Neuronal stem cell (in vitro differentiated cells): ENCODE data around the gene LRRC27.
A peak's percentile ranks its signal among the peaks of the same experiment; 100 is the strongest.

ENCODE experiments used
- DNase-seq: peaks from one replicate; pipeline ENCODE4 v3.0.0-alpha.2; 2013; ENCODE audit warnings: low spot score
- H2AFZ ChIP-seq: one replicate; pipeline ENCODE4 v1.6.1; 2013; ENCODE audit warnings: mild to moderate bottlenecking, low read length, inconsistent platforms
- H2AK5ac ChIP-seq: 2 replicates; pipeline ENCODE4 v1.6.1; 2013; ENCODE audit warnings: low read depth, mild to moderate bottlenecking, inconsistent platforms, low read length, moderate library complexity, mixed read lengths
- H2BK120ac ChIP-seq: 2 replicates; pipeline ENCODE4 v1.6.1; 2013; ENCODE audit warnings: low read depth, mild to moderate bottlenecking, inconsistent platforms, low read length, moderate library complexity, mixed read lengths
- H2BK12ac ChIP-seq: one replicate; pipeline ENCODE4 v1.6.1; 2013; ENCODE audit warnings: low read length, inconsistent platforms
- H2BK15ac ChIP-seq: 2 replicates; pipeline ENCODE4 v1.6.1; 2013; ENCODE audit warnings: mild to moderate bottlenecking, low read length, inconsistent platforms, mixed read lengths
- H2BK5ac ChIP-seq: one replicate; pipeline ENCODE4 v1.6.1; 2013; ENCODE audit warnings: inconsistent platforms, mild to moderate bottlenecking, low read length, moderate library complexity
- H3K14ac ChIP-seq: one replicate; pipeline ENCODE4 v1.6.1; 2013; ENCODE audit warnings: low read length, inconsistent platforms
- H3K18ac ChIP-seq: 2 replicates; pipeline ENCODE4 v1.6.1; 2013; ENCODE audit warnings: low read length, inconsistent platforms
- H3K23ac ChIP-seq: 2 replicates; pipeline ENCODE4 v1.6.1; 2013; ENCODE audit warnings: low read depth, mild to moderate bottlenecking, mixed read lengths, low read length, inconsistent platforms; ENCODE audit not compliant: poor library complexity
- H3K27ac ChIP-seq: replicated peaks from 3 replicates; pipeline ENCODE4 v1.5.1; 2013; ENCODE audit warnings: low read length, inconsistent platforms
- H3K27me3 ChIP-seq, 3 experiments: 2 replicates each; pipeline ENCODE4 v1.6.1; 2013; ENCODE audit warnings: low read length in 3 of 3, mild to moderate bottlenecking in 2 of 3, inconsistent platforms in 1 of 3, low read depth in 1 of 3, mixed read lengths in 1 of 3, moderate library complexity in 1 of 3; ENCODE audit not compliant: control insufficient read depth in 3 of 3, insufficient read depth in 3 of 3
- H3K36me3 ChIP-seq, 2 donors: replicated peaks in 1 of 2; 2 replicates each; pipeline ENCODE4 v1.6.1; 2013; ENCODE audit warnings: low read length in 2 of 2; ENCODE audit not compliant: control insufficient read depth in 2 of 2, insufficient read depth in 2 of 2
- H3K4ac ChIP-seq: 2 replicates; pipeline ENCODE4 v1.6.1; 2013; ENCODE audit warnings: inconsistent platforms, mild to moderate bottlenecking, low read length, moderate library complexity
- H3K4me1 ChIP-seq, 2 donors: 1 replicate in 1 of 2; 2 replicates in 1 of 2; pipeline ENCODE4 v1.6.1; 2013; ENCODE audit warnings: low read length in 2 of 2, low read depth in 1 of 2; ENCODE audit not compliant: control insufficient read depth in 2 of 2, insufficient read depth in 1 of 2
- H3K4me2 ChIP-seq: one replicate; pipeline ENCODE4 v1.6.1; 2013; ENCODE audit warnings: mild to moderate bottlenecking, low read length, inconsistent platforms; ENCODE audit not compliant: insufficient read depth, poor library complexity, severe bottlenecking
- H3K4me3 ChIP-seq, 2 donors: 2 replicates each; pipeline ENCODE4 v1.5.1; 2013; ENCODE audit warnings: low read length in 2 of 2, mild to moderate bottlenecking in 2 of 2, inconsistent platforms in 1 of 2, moderate library complexity in 1 of 2
- H3K79me1 ChIP-seq: one replicate; pipeline ENCODE4 v1.6.1; 2013; ENCODE audit warnings: low read depth, mild to moderate bottlenecking, inconsistent platforms, low read length, moderate library complexity
- H3K9ac ChIP-seq: one replicate; pipeline ENCODE4 v1.6.1; 2013; ENCODE audit warnings: mild to moderate bottlenecking, low read depth, low read length, inconsistent platforms; ENCODE audit not compliant: poor library complexity
- H3K9me3 ChIP-seq, 2 donors: replicated peaks in 1 of 2; 2 replicates each; pipeline versions ENCODE3 to v1.6.1; 2013; ENCODE audit warnings: low read length in 2 of 2, mild to moderate bottlenecking in 2 of 2, inconsistent platforms in 1 of 2, low read depth in 1 of 2, mixed read lengths in 1 of 2, moderate library complexity in 1 of 2; ENCODE audit not compliant: control insufficient read depth in 2 of 2, insufficient read depth in 1 of 2
- H4K8ac ChIP-seq: one replicate; pipeline ENCODE4 v1.6.1; 2013; ENCODE audit warnings: low read depth, mild to moderate bottlenecking, inconsistent platforms, low read length, moderate library complexity
- H4K91ac ChIP-seq: one replicate; pipeline ENCODE4 v1.6.1; 2013; ENCODE audit warnings: low read length, low read depth, mild to moderate bottlenecking, inconsistent platforms; ENCODE audit not compliant: poor library complexity
- WGBS, 2 donors: extraction: QIAGEN DNeasy Blood & Tissue Kit; methylation state at CpG; one replicate each; pipeline ENCODE4 v1.1.7; 2013; ENCODE audit warnings: missing lambda C conversion rate in 2 of 2, mixed read lengths in 1 of 2; ENCODE audit not compliant: insufficient read length in 2 of 2, insufficient replicate concordance in 1 of 2; ENCODE audit errors: extremely low coverage in 2 of 2; 5-methylcytosine and 5-hydroxymethylcytosine counted together

LRRC27 gene

DNA sequence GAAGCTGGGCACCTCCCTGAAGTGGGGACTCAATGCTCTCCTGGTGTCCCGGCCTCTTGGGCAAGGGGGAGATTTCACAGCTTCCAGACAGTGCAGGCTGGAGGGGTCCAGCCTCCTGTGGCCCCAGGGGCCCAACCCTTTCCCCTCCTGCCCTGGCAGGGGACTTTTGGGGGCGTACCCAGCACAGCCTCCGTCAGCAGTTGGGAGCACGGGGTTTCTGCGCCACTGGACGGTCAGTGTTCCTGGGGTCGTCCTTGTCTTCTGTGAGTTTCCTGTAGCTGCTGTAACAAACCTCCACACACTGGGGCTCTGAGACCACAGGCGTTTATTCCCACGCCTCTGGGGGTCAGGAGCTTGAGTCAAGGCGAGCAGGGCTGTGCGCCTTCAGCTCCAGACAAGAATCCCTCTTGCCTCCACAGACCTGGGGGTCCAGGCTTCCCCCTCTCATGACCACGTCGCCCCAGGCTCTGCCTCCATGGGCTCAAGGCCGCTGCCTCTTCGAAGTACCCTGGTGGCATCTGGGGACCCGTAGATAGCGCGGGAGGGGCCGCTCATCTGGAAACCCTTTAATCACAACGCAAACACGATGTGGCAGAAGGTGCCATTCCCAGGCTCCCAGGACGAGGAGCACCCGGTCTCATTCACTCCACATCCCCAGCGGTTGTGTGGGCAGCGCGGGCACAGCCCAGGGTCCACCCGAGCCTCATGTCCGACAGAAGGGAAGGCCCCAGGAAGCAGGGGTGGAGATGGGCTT lies 79.0 kb downstream of the LRRC27 start:
- Histone ChIP-seq H3K79me1 (peaks cover 2% of the 10 kb centered on the region), H3K4me1 (peaks cover 6 to 26% of the 10 kb centered on the region in 2 donors), H2AFZ (no peak overlapping the region), H3K27me3 (peaks cover 0 to 2% (median 0%) of the 10 kb centered on the region in 3 experiments), H3K14ac (peak overlapping the region; percentile 71), H2AK5ac (peak overlapping the region; percentile 57), H3K9ac (peak overlapping the region; percentile 55), H4K91ac (no peak overlapping the region), H3K4me3 (no peak overlapping the region), H2BK15ac (peak overlapping the region; percentile 21), H3K4ac (peak overlapping the region; percentile 10), H3K18ac (peak overlapping the region; percentile 65), H2BK12ac (no peak overlapping the region), H2BK5ac (peak overlapping the region; percentile 82), H3K4me2 (no peak overlapping the region), H3K36me3 (peaks cover 2 to 18% of the 10 kb centered on the region in 2 donors), H2BK120ac (no peak overlapping the region), H4K8ac (no peak overlapping the region), H3K27ac (no peak overlapping the region), H3K9me3 (peaks cover 0 to 4% of the 10 kb centered on the region in 2 donors), H3K23ac (no peak overlapping the region)
- WGBS, 2 donors: no CpG with 5 or more reads among the region's 28 CpGs
- DNase-seq: no peak

DNA sequence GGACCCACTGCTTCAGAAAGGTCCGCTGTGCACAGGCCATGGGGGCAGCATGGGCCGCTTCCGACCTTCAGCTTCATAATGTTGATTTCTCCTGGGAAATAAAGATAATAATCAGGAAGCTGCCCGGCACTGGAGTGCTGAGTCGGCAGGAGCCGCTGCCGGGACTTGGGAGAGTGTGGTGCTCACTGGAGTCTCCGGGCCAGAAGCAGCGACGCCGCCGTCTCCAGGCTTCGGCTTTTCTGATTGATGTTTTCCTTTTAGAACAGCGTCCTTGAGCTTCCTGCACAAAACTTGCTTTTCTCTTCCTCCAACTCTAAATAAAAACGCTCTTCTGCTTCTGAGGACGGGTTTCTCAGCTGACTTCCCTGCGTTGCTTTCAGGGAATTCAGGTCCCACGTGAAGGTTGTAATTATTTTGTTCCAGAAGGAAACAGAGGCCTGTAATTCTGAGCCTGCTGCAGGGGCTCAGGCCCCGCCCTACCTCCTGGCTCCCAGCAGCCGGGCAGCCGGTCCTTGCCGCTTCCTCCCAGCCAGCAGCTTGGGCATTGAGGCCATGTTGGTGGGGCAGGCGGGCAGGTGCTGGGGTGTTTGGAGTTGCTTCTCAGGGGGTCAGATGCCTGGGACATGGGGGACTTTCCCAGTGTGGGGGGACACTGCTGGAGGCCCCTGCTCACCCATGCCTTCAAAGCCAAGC lies 79.7 kb downstream of the LRRC27 start:
- H2AFZ ChIP-seq: no peak overlapping the region
- H2AK5ac ChIP-seq: peak overlapping the region; percentile 37
- no peak overlapping the region for H3K4me3 ChIP-seq
- no peak overlapping the region for H3K23ac ChIP-seq
- H2BK12ac ChIP-seq: no peak overlapping the region
- H4K91ac ChIP-seq: no peak overlapping the region
- no peak overlapping the region for H2BK15ac ChIP-seq
- DNase-seq: no peak
- H3K27ac ChIP-seq: no peak overlapping the region
- no peak overlapping the region for H3K4ac ChIP-seq
- no CpG with 5 or more reads among the region's 23 CpGs for WGBS, 2 donors
- no peak overlapping the region for H3K4me2 ChIP-seq
- peaks cover 2% of the 10 kb centered on the region for H3K79me1 ChIP-seq
- H4K8ac ChIP-seq: no peak overlapping the region
- peaks cover 6 to 26% of the 10 kb centered on the region in 2 donors for H3K4me1 ChIP-seq
- no peak overlapping the region for H2BK120ac ChIP-seq
- H3K9ac ChIP-seq: no peak overlapping the region
- no peak overlapping the region for H3K18ac ChIP-seq
- peaks cover 0 to 2% (median 0%) of the 10 kb centered on the region in 3 experiments for H3K27me3 ChIP-seq
- H3K36me3 ChIP-seq: peaks cover 2 to 11% of the 10 kb centered on the region in 2 donors
- H2BK5ac ChIP-seq: peak overlapping the region; percentile 54
- H3K14ac ChIP-seq: peak overlapping the region; percentile 49
- H3K9me3 ChIP-seq: peaks cover 0 to 4% of the 10 kb centered on the region in 2 donors

DNA sequence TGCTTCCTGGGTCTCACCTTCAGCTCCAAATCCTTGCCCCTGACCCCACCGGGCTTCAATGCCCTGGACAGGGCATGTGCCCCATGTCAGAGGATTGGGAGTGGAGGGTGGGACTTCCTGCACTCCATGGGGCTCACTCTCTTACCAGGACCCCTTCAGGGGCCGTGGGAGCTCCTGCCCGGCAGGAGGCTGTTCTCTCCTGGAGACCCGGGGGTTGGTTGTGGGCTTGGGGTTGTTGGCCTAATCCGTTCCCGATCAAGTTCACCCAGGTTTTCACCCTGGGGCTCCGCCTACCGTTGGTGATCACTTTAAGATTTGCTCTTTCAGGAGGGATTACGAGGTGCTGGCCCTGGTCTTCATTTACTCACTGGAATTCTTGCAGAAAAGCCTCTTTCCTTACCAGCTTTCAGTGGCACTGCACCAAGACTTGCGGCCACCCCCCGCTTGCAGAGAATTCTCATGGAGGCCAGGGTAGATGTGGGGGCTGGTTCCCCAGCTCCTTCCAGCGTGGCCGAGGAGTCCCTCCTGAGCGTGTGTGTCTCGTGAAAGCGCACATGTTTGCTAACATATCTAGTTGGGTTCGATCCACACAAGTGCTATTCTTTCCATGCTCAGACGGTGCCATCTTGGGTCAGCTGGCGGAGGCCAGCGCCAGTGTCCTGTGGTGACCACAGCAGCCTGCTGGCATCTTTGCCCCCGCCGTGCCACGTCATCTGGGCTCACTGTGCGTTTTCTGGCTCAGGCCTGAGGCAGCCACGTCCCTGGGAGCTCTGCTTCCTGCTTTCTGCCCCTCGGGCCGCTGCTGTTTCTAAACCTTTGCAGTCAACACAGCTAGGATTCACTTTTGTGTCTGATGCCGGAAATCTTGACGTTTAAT lies 80.6 kb downstream of the LRRC27 start:
- Histone ChIP-seq H2BK120ac (no peak overlapping the region), H3K27ac (no peak overlapping the region)
- no CpG with 5 or more reads among the region's 29 CpGs for WGBS, 2 donors

More for the DNA sequence above, 80.6 kb downstream of the LRRC27 start:
- H3K23ac ChIP-seq: no peak overlapping the region
- H3K18ac ChIP-seq: peak overlapping the region; percentile 38
- peak overlapping the region; percentile 37 for H2AK5ac ChIP-seq
- H2BK15ac ChIP-seq: no peak overlapping the region
- H2BK5ac ChIP-seq: peak overlapping the region; percentile 53
- H3K4me2 ChIP-seq: no peak overlapping the region
- H3K14ac ChIP-seq: peak overlapping the region; percentile 38
- no peak overlapping the region for H3K4me3 ChIP-seq
- H3K79me1 ChIP-seq: peaks cover 2% of the 10 kb centered on the region
- H3K9ac ChIP-seq: no peak overlapping the region
- H3K4me1 ChIP-seq: peaks cover 6 to 26% of the 10 kb centered on the region in 2 donors
- peak overlapping the region; percentile 84 for H2BK12ac ChIP-seq
- H4K8ac ChIP-seq: no peak overlapping the region
- peaks cover 0 to 2% (median 0%) of the 10 kb centered on the region in 3 experiments for H3K27me3 ChIP-seq
- no peak overlapping the region for H4K91ac ChIP-seq
- H3K36me3 ChIP-seq: peaks cover 2 to 4% of the 10 kb centered on the region in 2 donors
- H3K4ac ChIP-seq: peak overlapping the region; percentile 37
- no peak overlapping the region for H2AFZ ChIP-seq
- no peak for DNase-seq
- peaks cover 0 to 4% of the 10 kb centered on the region in 2 donors for H3K9me3 ChIP-seq
